H1 (cell line): ENCODE measurements around the gene BEST3. TPM values are rescaled to one million over a fixed set of nuclear protein-coding genes. Genes with fewer than 3 reads are reported as not detected.

Experiments
- CTCF ChIA-PET: fragments of 300-600 bp; sonication (Branson Sonifier 250); formaldehyde crosslinking; loops from one replicate; lab custom pipeline; 2021; ENCODE audit not compliant: partially characterized antibody; lab: Charles Lee
- POLR2A ChIA-PET: fragments of 300-600 bp; sonication (Branson Sonifier 250); formaldehyde crosslinking; loops from one replicate; lab custom pipeline; 2021; ENCODE audit warnings: inconsistent platforms; ENCODE audit not compliant: partially characterized antibody; lab: Charles Lee
- DNase-seq, 2 experiments: peaks; one replicate each; pipeline versions ENCODE4 v3.0.0 to v3.0.0-alpha.2; 2010 to 2022; ENCODE audit warnings: low spot score in 2 of 2, low read depth in 1 of 2, mixed read lengths in 1 of 2
- FAIRE-seq: peaks from 2 replicates; lab custom pipeline; 2011; peaks lifted over from hg19 to GRCh38; lab: Jason Lieb, UNC
- H2AFZ ChIP-seq: 2 replicates; pipeline ENCODE4 v1.8.1; 2012; ENCODE audit warnings: low read length, inconsistent platforms
- H2AK5ac ChIP-seq: 2 replicates; pipeline ENCODE4 v1.6.1; 2013; ENCODE audit warnings: low read depth, low read length
- H2BK120ac ChIP-seq: replicated peaks from 2 replicates; pipeline ENCODE3; 2013; ENCODE audit warnings: low read depth, low read length, inconsistent platforms
- H2BK12ac ChIP-seq: 2 replicates; pipeline ENCODE4 v1.6.1; 2013; ENCODE audit warnings: low read depth, low read length
- H2BK15ac ChIP-seq: 2 replicates; pipeline ENCODE4 v1.6.1; 2013; ENCODE audit warnings: low read length
- H2BK20ac ChIP-seq: 2 replicates; pipeline ENCODE4 v1.6.1; 2013; ENCODE audit warnings: low read length
- H2BK5ac ChIP-seq: 2 replicates; pipeline ENCODE4 v1.6.1; 2013; ENCODE audit warnings: low read depth, low read length
- H3K14ac ChIP-seq: 2 replicates; pipeline ENCODE4 v1.6.1; 2013; ENCODE audit warnings: inconsistent platforms; ENCODE audit not compliant: insufficient read length
- H3K18ac ChIP-seq: 2 replicates; pipeline ENCODE4 v1.6.1; 2013; ENCODE audit warnings: low read length; ENCODE audit errors: extremely low read depth
- H3K23ac ChIP-seq: 2 replicates; pipeline ENCODE4 v1.6.1; 2013; ENCODE audit warnings: inconsistent platforms; ENCODE audit not compliant: insufficient read length
- H3K23me2 ChIP-seq: 2 replicates; pipeline ENCODE4 v1.6.1; 2013; ENCODE audit warnings: low read depth, low read length
- H3K27ac ChIP-seq: 2 replicates; pipeline ENCODE4 v1.6.1; 2011; ENCODE audit warnings: low read depth, low read length, inconsistent platforms
- H3K27me3 ChIP-seq, 4 experiments: replicated peaks in 1 of 4; 1 replicate in 1 of 4; 2 replicates in 3 of 4; pipeline versions ENCODE4 v1.6.1 to v1.8.1; 2011 to 2013; ENCODE audit warnings: low read length in 3 of 4, mild to moderate bottlenecking in 3 of 4, inconsistent platforms in 2 of 4, mixed read lengths in 2 of 4, moderate library complexity in 1 of 4; ENCODE audit not compliant: control insufficient read depth in 3 of 4, insufficient read depth in 3 of 4; ENCODE audit errors: extremely low read depth in 1 of 4
- H3K36me3 ChIP-seq, 4 experiments: 2 replicates each; pipeline versions ENCODE4 v1.6.1 to v1.8.1; 2011 to 2013; ENCODE audit warnings: mild to moderate bottlenecking in 4 of 4, low read length in 3 of 4, moderate library complexity in 2 of 4, control low read depth in 1 of 4, inconsistent platforms in 1 of 4; ENCODE audit not compliant: insufficient read depth in 4 of 4, control insufficient read depth in 2 of 4
- H3K4ac ChIP-seq: replicated peaks from 2 replicates; pipeline ENCODE3; 2013; ENCODE audit warnings: low read length, low read depth, mixed read lengths, inconsistent platforms; ENCODE audit not compliant: insufficient read length
- H3K4me1 ChIP-seq, 4 experiments: replicated peaks in 1 of 4; 1 replicate in 1 of 4; 2 replicates in 3 of 4; pipeline versions ENCODE4 v1.6.1 to v1.8.1; 2011 to 2013; ENCODE audit warnings: low read length in 3 of 4, inconsistent platforms in 2 of 4, mixed read lengths in 1 of 4; ENCODE audit not compliant: insufficient read depth in 4 of 4, control insufficient read depth in 3 of 4
- H3K4me2 ChIP-seq, 2 experiments: 2 replicates each; pipeline versions ENCODE4 v1.6.1 to v1.8.1; 2011 to 2013; ENCODE audit warnings: low read depth in 2 of 2, low read length in 2 of 2, control low read depth in 1 of 2, inconsistent platforms in 1 of 2, mild to moderate bottlenecking in 1 of 2; ENCODE audit not compliant: insufficient read depth in 1 of 2
- H3K4me3 ChIP-seq, 4 experiments: fragments of 200-600, 300-600 bp in 1 of 4; sonication (generic), shearing (Covaris generic), sonication (Bioruptor Twin) in 1 of 4; 2 replicates each; pipeline versions ENCODE4 v1.5.1 to v1.8.1; 2011 to 2016; ENCODE audit warnings: low read length in 4 of 4, low read depth in 3 of 4, control low read depth in 2 of 4, inconsistent platforms in 2 of 4, mild to moderate bottlenecking in 2 of 4, mixed read lengths in 1 of 4, moderate library complexity in 1 of 4; ENCODE audit not compliant: insufficient read depth in 2 of 4; ENCODE audit errors: extremely low read depth in 1 of 4
- H3K56ac ChIP-seq: replicated peaks from 2 replicates; pipeline ENCODE3; 2013; ENCODE audit warnings: low read depth, mild to moderate bottlenecking, mixed read lengths, low read length, inconsistent platforms; ENCODE audit not compliant: insufficient read length
- H3K79me1 ChIP-seq: 2 replicates; pipeline ENCODE4 v1.6.1; 2013; ENCODE audit warnings: low read depth, low read length, control low read depth
- H3K79me2 ChIP-seq, 2 experiments: 2 replicates each; pipeline versions ENCODE4 v1.6.1 to v1.8.1; 2012 to 2013; ENCODE audit warnings: low read length in 2 of 2, mild to moderate bottlenecking in 2 of 2, inconsistent platforms in 1 of 2; ENCODE audit not compliant: insufficient read depth in 2 of 2, control insufficient read depth in 1 of 2
- H3K9ac ChIP-seq, 4 experiments: replicated peaks in 1 of 4; 1 replicate in 1 of 4; 2 replicates in 3 of 4; pipeline versions ENCODE4 v1.6.1 to v1.8.1; 2011 to 2013; ENCODE audit warnings: low read depth in 3 of 4, low read length in 3 of 4, control low read depth in 2 of 4, mild to moderate bottlenecking in 2 of 4, moderate library complexity in 2 of 4, inconsistent platforms in 1 of 4; ENCODE audit errors: extremely low read depth in 1 of 4
- H3K9me3 ChIP-seq, 2 experiments: 2 replicates each; pipeline versions ENCODE4 v1.6.1 to v1.8.1; 2012 to 2013; ENCODE audit warnings: mild to moderate bottlenecking in 2 of 2, moderate library complexity in 2 of 2, control low read depth in 1 of 2, inconsistent platforms in 1 of 2, low read depth in 1 of 2, low read length in 1 of 2, mixed read lengths in 1 of 2; ENCODE audit not compliant: insufficient read depth in 2 of 2
- H4K20me1 ChIP-seq, 2 experiments: replicated peaks in 1 of 2; 2 replicates each; pipeline versions ENCODE3 to v1.8.1; 2011 to 2013; ENCODE audit warnings: inconsistent platforms in 2 of 2, low read length in 2 of 2, mild to moderate bottlenecking in 1 of 2; ENCODE audit not compliant: insufficient read depth in 2 of 2, control insufficient read depth in 1 of 2
- H4K5ac ChIP-seq: 2 replicates; pipeline ENCODE4 v1.6.1; 2013; ENCODE audit warnings: low read length, low read depth, mixed read lengths, inconsistent platforms; ENCODE audit not compliant: insufficient read length
- H4K8ac ChIP-seq: 2 replicates; pipeline ENCODE4 v1.8.0; 2013; ENCODE audit warnings: mild to moderate bottlenecking, moderate library complexity, low read length, inconsistent platforms; ENCODE audit not compliant: insufficient read depth; ENCODE audit errors: extremely low read depth
- H4K91ac ChIP-seq: replicated peaks from 2 replicates; pipeline ENCODE3; 2013; ENCODE audit warnings: low read length, mixed read lengths, inconsistent platforms; ENCODE audit not compliant: insufficient read length
- BRCA1 ChIP-seq: IDR thresholded peaks from 2 replicates; pipeline ENCODE4 v1.6.1; 2012; ENCODE audit warnings: low read depth, low read length, improper control_type of control experiment
- CEBPB ChIP-seq: IDR thresholded peaks from 2 replicates; pipeline ENCODE4 v1.6.1; 2012; ENCODE audit warnings: low read depth, low read length
- CREB1 ChIP-seq: IDR thresholded peaks from 2 replicates; pipeline ENCODE4 v1.6.1; 2012; ENCODE audit warnings: inconsistent platforms
- EP300 ChIP-seq, 2 experiments: IDR thresholded peaks; 1 replicate in 1 of 2; 2 replicates in 1 of 2; pipeline ENCODE4 v1.6.1; 2011 to 2012; ENCODE audit warnings: low read depth in 2 of 2, low read length in 2 of 2, mild to moderate bottlenecking in 2 of 2, borderline replicate concordance in 1 of 2, inconsistent platforms in 1 of 2, moderate library complexity in 1 of 2
- HDAC2 ChIP-seq, 2 experiments: fragments of 300-600 bp in 1 of 2; sonication (generic) in 1 of 2; IDR thresholded peaks; 2 replicates each; pipeline ENCODE4 v1.6.1; 2011 to 2012; ENCODE audit warnings: low read depth in 2 of 2, low read length in 2 of 2, mild to moderate bottlenecking in 2 of 2, moderate library complexity in 2 of 2, borderline replicate concordance in 1 of 2, inconsistent platforms in 1 of 2
- HDAC6 ChIP-seq: IDR thresholded peaks from one replicate; pipeline ENCODE4 v1.7.1; 2012; ENCODE audit warnings: low read depth, mild to moderate bottlenecking, inconsistent platforms, low read length, moderate library complexity
- JUN ChIP-seq: IDR thresholded peaks from 2 replicates; pipeline ENCODE4 v1.6.1; 2011; ENCODE audit warnings: low read depth, mild to moderate bottlenecking, improper control_type of control experiment, low read length
- NRF1 ChIP-seq: IDR thresholded peaks from 2 replicates; pipeline ENCODE4 v1.6.1; 2011; ENCODE audit warnings: mild to moderate bottlenecking, low read depth, low read length, improper control_type of control experiment
- POU5F1 ChIP-seq: IDR thresholded peaks from 2 replicates; pipeline ENCODE4 v1.6.1; 2011; ENCODE audit warnings: low read depth, mild to moderate bottlenecking, low read length, moderate library complexity
- RXRA ChIP-seq: IDR thresholded peaks from 2 replicates; pipeline ENCODE4 v1.6.1; 2011; ENCODE audit warnings: low read depth, mild to moderate bottlenecking, low read length, moderate library complexity; ENCODE audit not compliant: insufficient read depth
- SIRT6 ChIP-seq: IDR thresholded peaks from one replicate; pipeline ENCODE4 v1.7.1; 2012; ENCODE audit warnings: low read length, inconsistent platforms
- SP4 ChIP-seq: IDR thresholded peaks from 2 replicates; pipeline ENCODE4 v1.6.1; 2012; ENCODE audit warnings: low read length, inconsistent platforms
- TAF7 ChIP-seq: optimal IDR thresholded peaks from 2 replicates; pipeline ENCODE3; 2011; ENCODE audit warnings: low read depth, mild to moderate bottlenecking, inconsistent platforms, low read length, moderate library complexity, borderline replicate concordance
- WGBS, 2 experiments: shearing (Covaris generic) in 1 of 2; methylation state at CpG; one replicate each; pipeline versions ENCODE4 v1.1.6 to v1.1.7; 2013 to 2015; ENCODE audit warnings: low lambda C conversion rate in 2 of 2, mixed read lengths in 2 of 2, inconsistent platforms in 1 of 2, low coverage in 1 of 2, missing lambda C conversion rate in 1 of 2; ENCODE audit not compliant: insufficient replicate concordance in 2 of 2, insufficient coverage in 1 of 2, insufficient read length in 1 of 2; ENCODE audit errors: extremely low coverage in 1 of 2, missing lambda C conversion rate in 1 of 2; 5-methylcytosine and 5-hydroxymethylcytosine counted together
- polyA plus RNA-seq, 7 experiments: library from polyadenylated mRNA; depleted of rRNA in 3 of 7; stranded (reverse) in 5 of 7; unstranded in 2 of 7; fragments of >200 nt in 5 of 7; fragments of 200-250 nt in 2 of 7; gene quantifications; 1 replicate in 5 of 7; 2 replicates in 1 of 7; 4 replicates in 1 of 7; pipeline versions ENCODE4 v1.2.1 to v1.2.3, GENCODE V29; 2011 to 2013; ENCODE audit warnings: missing spikeins in 2 of 7, mixed read lengths in 2 of 7
- total RNA-seq: library from RNA; stranded (reverse); fragmentation: NEBNext Ultra II Directional; extraction: Animal tissue kit (Norgen Biotek cat#: 25700); gene quantifications from 2 replicates; pipeline ENCODE4 v1.2.1, GENCODE V29; 2021
- TF ChIP-seq, protein P1 (sequence below): IDR thresholded peaks from 2 replicates; pipeline ENCODE4 v1.6.1; 2012; ENCODE audit warnings: low read length, inconsistent platforms

Gene BEST3
- total and polyA plus RNA-seq, 2 of the 8 experiments (the other 6 are each of a cell fraction or from before 2014, with no cell fraction given) = 0.17 TPM; not detected in 1

- no peak overlapping the region for H2BK20ac ChIP-seq
- H3K4me2 ChIP-seq = no peak overlapping the region
- H4K8ac ChIP-seq = no peak overlapping the region
- no peak overlapping the region for H3K23ac ChIP-seq
- DNase-seq (no peak), FAIRE-seq (no peak)
- no peak overlapping the region for H4K91ac ChIP-seq
- no peak overlapping the region for H2BK12ac ChIP-seq
- no peaks in the 10 kb centered on the region for H3K9me3 ChIP-seq
- H3K4me1 ChIP-seq = no peaks in the 10 kb centered on the region
- H2BK120ac ChIP-seq = no peak overlapping the region
- no peak overlapping the region for H3K9ac ChIP-seq
- H3K27ac ChIP-seq = no peak overlapping the region
- H2AFZ ChIP-seq = no peak overlapping the region; the same call in 1 of the 2 replicates
- H3K18ac ChIP-seq = no peak overlapping the region
- H4K20me1 ChIP-seq = no peaks in the 10 kb centered on the region
- no peak overlapping the region for H3K56ac ChIP-seq
- H2BK5ac ChIP-seq = no peak overlapping the region
- no peak overlapping the region for H3K4ac ChIP-seq
- no peaks in the 10 kb centered on the region for H3K79me2 ChIP-seq
- H3K4me3 ChIP-seq = no peak overlapping the region
- no peak overlapping the region for H4K5ac ChIP-seq
- no peak overlapping the region for H3K14ac ChIP-seq
- no peak overlapping the region for H2BK15ac ChIP-seq
- H3K23me2 ChIP-seq = no peaks in the 10 kb centered on the region
- H3K79me1 ChIP-seq = no peaks in the 10 kb centered on the region
- H2AK5ac ChIP-seq = no peak overlapping the region
- 97% methylated on average over 4 of the region's 4 CpGs; no CpG with 5 or more reads in 1 of the 2 experiments for WGBS, 2 experiments
- no peaks in the 10 kb centered on the region for H3K36me3 ChIP-seq
- H3K27me3 ChIP-seq = no peaks in the 10 kb centered on the region
- POLR2A ChIA-PET = no interaction called here
- CTCF ChIA-PET = interaction anchor here (0.5 kb wide), 1 partner anchor 1541 kb away, joined by 3 read pairs; no protein-coding TSS in a partner anchor
- TF ChIP-seq RXRA (no peak), JUN (no peak), CEBPB (no peak), SP4 (no peak), NRF1 (no peak), EP300 (IDR thresholded peaks at IDR 0.05; ENCODE audit: borderline replicate concordance in 1 of 2, low read depth in 2 of 2, low read length in 2 of 2) (no peak), BRCA1 (no peak), POU5F1 (no peak), SIRT6 (no peak), HDAC6 (no peak), CREB1 (no peak), TAF7 (no peak), HDAC2 (IDR thresholded peaks at IDR 0.05; ENCODE audit: borderline replicate concordance in 1 of 2, low read depth in 2 of 2, low read length in 2 of 2) (no peak)
- TF ChIP-seq, protein P1, sequence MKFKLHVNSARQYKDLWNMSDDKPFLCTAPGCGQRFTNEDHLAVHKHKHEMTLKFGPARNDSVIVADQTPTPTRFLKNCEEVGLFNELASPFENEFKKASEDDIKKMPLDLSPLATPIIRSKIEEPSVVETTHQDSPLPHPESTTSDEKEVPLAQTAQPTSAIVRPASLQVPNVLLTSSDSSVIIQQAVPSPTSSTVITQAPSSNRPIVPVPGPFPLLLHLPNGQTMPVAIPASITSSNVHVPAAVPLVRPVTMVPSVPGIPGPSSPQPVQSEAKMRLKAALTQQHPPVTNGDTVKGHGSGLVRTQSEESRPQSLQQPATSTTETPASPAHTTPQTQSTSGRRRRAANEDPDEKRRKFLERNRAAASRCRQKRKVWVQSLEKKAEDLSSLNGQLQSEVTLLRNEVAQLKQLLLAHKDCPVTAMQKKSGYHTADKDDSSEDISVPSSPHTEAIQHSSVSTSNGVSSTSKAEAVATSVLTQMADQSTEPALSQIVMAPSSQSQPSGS = no peak
Measured at GRCh38 chr12:69726922-69727321, 27.8 kb upstream of the BEST3 start.
